SK-N-MC (cell line): Measurements from ENCODE around the gene MYO15A.

ENCODE experiments used
- EZH2 ChIP-seq: fragments of 200-600 bp; sonication (generic); IDR thresholded peaks from one replicate; pipeline ENCODE4 v1.6.1; 2017; ENCODE audit warnings: antibody characterized with exemption
- FOXP2 ChIP-seq: optimal IDR thresholded peaks from 2 replicates; pipeline ENCODE3; 2011; ENCODE audit warnings: mild to moderate bottlenecking, moderate library complexity; ENCODE audit not compliant: insufficient read depth; ENCODE audit errors: extremely low read length, control extremely low read depth
- POLR2AphosphoS5 ChIP-seq: IDR thresholded peaks from 2 replicates; pipeline ENCODE4 v1.6.1; 2012; ENCODE audit warnings: mild to moderate bottlenecking, low read depth, low read length, borderline replicate concordance

- TF ChIP-seq POLR2AphosphoS5 (no peak), EZH2 (no peak), FOXP2 (no peak)
These were observed 11.4 kb downstream of the MYO15A start for GRCh38 chr17:18119938-18120337.
